ENCODE results near the gene RADIL. TPM values are rescaled to one million over a fixed set of nuclear protein-coding genes. Genes with fewer than 3 reads are reported as not detected.
A peak's percentile ranks its signal among the peaks of the same experiment; 100 is the strongest.

The RADIL gene
- total RNA-seq, 1 experiment from 2014 or later = 0.12 TPM

DNA sequence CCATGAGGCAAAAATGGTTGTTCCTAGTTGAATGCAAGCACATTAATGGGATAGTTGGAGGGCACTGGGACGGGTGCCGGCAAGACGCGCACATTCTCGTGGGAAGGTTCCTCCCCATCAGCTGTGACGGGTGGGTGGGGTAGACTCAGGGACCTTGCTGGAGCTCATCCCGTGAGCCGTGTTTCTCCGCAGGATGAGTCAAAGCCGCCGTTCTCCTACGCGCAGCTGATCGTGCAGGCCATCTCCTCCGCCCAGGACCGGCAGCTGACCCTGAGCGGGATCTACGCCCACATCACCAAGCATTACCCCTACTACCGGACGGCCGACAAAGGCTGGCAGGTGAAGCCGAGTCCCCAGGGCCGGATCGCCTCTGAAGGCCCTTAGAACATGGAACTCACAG lies 128.5 kb downstream of the RADIL start:
- Histone ChIP-seq H3K36me3 (peaks cover 27% of the 10 kb centered on the region), H3K27me3 (no peaks in the 10 kb centered on the region), H3K4me1 (no peaks in the 10 kb centered on the region), H3K9me3 (replicated peaks) (no peaks in the 10 kb centered on the region), H3K4me3 (no peak overlapping the region), H3K27ac (no peak overlapping the region)
- no peak for DNase-seq

DNA sequence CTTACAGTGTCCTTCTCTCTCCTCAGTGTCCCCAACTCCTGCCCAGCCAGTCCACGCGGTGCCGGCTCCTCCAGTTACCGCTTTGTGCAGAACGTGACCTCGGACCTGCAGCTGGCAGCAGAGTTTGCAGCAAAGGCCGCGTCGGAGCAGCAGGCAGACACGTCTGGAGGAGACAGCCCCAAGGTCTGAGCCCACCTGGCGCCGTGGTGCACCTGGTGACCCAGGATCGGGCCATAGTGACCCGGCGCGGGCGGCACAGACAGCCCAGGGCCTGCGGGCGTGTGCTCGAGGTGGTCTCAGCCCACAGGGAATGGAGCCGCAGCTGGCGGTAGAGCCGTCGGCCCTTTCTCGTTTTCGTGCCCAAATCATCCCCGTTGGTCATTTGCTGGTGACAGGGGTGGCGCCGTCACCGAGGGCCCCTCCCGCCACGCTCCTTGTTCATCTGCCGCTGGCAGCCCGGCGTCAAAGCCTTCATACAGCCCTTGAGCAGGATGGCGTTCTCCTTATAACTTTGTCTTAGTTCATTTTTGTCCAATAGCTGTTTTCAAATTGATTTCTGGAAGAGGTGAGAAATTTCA lies 129.0 kb downstream of the RADIL start:
- DNase-seq = no peak

DNA sequence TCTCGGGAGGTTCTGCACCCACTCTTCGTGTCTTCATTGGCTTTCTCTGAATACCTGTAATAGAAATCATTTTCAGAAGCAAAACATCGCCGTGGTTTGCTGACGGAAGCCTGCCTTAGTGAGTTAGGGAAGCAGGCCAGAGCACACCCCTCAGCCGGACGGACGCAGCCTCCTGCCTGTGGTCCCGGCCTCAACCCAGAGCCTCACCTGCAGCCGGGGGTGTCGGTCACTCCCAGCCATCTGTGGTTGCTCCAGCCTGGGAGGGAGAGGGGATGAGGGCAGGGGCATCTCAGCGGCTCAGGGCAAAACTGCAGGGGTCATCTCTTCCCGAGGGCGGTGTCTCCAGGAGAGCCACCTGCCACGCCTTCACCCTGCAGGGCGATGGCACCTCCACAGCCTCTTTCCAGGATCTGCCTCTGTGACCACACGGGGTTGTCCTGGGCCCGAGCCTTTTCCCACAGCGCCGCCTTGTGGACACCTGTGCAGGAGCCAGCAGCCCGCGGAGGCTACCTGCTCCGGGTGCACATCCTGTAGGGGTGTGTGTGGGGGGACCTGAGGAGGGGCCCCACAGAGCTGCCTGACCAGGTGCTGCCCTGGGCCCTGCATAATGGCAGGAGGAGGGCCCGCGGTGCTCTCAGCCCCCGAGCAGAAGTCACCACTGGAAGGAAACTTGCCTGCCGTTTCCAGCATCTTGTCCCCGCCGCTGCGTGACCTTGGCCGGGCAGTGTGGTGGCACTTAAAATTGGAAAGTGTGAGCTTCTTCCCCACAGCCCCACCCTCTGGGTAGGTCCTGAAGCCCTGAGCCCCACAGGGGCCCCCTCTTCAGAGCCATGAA lies 129.7 kb downstream of the RADIL start:
- H3K4me1 ChIP-seq = no peaks in the 10 kb centered on the region
- H3K27ac ChIP-seq = no peak overlapping the region
- no peak overlapping the region for H3K4me3 ChIP-seq
- DNase-seq = peak; percentile 62 to 70
- no peaks in the 10 kb centered on the region for H3K9me3 ChIP-seq (replicated peaks)
- peaks cover 23% of the 10 kb centered on the region for H3K36me3 ChIP-seq
- H3K27me3 ChIP-seq = no peaks in the 10 kb centered on the region

More for the DNA sequence above, 129.0 kb downstream of the RADIL start:
- Histone ChIP-seq H3K36me3 (peaks cover 26% of the 10 kb centered on the region), H3K27ac (no peak overlapping the region), H3K4me3 (no peak overlapping the region), H3K27me3 (no peaks in the 10 kb centered on the region), H3K4me1 (no peaks in the 10 kb centered on the region), H3K9me3 (replicated peaks) (no peaks in the 10 kb centered on the region)

DNA sequence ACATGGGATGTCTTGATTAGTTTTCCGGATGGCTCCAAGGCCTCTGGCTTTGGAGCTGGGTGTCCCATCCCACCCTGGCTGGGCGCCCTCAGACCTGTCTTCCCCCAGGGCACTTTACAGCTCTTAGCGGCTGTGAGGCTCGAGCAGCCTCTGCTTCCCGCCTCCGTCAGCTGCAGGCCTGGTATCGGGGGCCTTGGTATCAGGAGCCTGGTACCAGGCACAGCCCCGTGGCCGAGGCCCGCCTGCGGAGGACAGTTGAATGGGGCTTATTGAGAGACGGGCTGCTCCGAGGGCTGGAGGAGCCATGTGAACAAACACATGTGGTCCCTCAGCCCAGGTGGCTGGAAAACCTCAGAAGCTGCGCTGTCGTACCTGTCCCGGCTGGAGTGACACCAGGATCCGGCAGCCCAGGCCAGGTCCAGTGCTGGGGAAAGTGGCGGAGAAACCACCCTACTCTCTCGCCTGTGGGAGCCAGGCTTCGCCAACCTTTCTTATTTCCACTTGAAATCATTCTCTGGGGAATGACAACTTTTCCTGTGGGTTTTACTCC lies 132.0 kb downstream of the RADIL start:
- no peaks in the 10 kb centered on the region for H3K9me3 ChIP-seq (replicated peaks)
- no peak overlapping the region for H3K27ac ChIP-seq
- DNase-seq = no peak
- no peak overlapping the region for H3K4me3 ChIP-seq
- no peaks in the 10 kb centered on the region for H3K4me1 ChIP-seq
- H3K36me3 ChIP-seq = peaks cover 20% of the 10 kb centered on the region
- no peaks in the 10 kb centered on the region for H3K27me3 ChIP-seq

DNA sequence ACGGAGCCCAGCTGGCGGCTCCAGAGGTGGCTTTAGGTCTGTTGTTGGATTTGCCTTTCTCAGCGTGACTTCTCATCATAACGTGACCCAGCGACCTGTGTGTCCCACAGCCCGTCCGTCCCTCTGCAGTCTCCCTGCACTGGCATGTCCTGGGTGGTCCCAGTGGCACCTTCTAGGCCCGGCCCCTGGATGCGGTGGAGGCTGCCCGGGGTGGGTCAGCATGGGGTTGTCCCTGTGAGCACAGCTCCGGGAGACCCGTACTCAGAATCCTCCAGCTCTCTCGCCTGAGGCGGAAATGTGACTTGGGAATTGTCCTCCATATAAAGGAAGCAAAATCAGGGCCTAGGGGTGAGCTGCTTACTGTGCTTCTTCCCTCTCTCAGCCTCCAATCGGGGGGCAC lies 133.7 kb downstream of the RADIL start:
- Histone ChIP-seq H3K27me3 (no peaks in the 10 kb centered on the region), H3K27ac (no peak overlapping the region)

DNA sequence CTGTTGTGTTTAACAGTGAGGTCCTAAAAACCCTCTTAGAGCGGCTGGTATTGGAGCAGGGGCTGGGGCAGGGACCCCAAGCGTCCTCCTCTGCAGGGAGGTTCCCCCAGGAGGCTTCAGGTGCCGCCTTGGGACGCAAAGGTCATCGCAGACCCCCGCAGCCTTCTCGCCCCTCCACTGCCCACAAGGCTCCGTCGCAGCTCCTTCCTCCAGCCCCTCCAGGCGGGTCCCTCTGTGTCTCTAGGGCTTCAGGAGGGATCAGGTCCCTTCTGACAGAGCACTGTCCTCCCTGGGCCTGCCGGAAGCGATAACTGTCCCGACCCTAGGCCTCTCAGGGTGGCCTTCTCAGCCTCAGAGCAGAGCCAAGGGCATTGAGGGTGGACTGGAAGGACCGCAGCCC lies 134.2 kb downstream of the RADIL start:
- DNase-seq = no peak
- no peaks in the 10 kb centered on the region for H3K9me3 ChIP-seq (replicated peaks)
- H3K36me3 ChIP-seq = peaks cover 7% of the 10 kb centered on the region; the same call in 1 of the 2 replicates
- H3K4me1 ChIP-seq = peaks cover 13% of the 10 kb centered on the region
- no peaks in the 10 kb centered on the region for H3K27me3 ChIP-seq
- no peak overlapping the region for H3K4me3 ChIP-seq
- H3K27ac ChIP-seq = no peak overlapping the region

More for the DNA sequence above, 133.7 kb downstream of the RADIL start:
- Histone ChIP-seq H3K4me1 (peaks cover 8% of the 10 kb centered on the region), H3K9me3 (replicated peaks) (no peaks in the 10 kb centered on the region), H3K36me3 (peaks cover 11% of the 10 kb centered on the region), H3K4me3 (no peak overlapping the region)
- no peak for DNase-seq

Other genes starting within 250 kb of the RADIL start
- gene FOXK1, start 201.4 kb downstream of the RADIL start, total RNA-seq (2014; rRNA removed; shearing (Covaris generic)) = 22.1 and 23.4 TPM in 2 replicates
- gene AP5Z1, start 108.1 kb downstream of the RADIL start, total RNA-seq (2014; rRNA removed; shearing (Covaris generic)) = 13.6 and 13.8 TPM in 2 replicates
- not detected in 2 replicates for gene PAPOLB, start 21.7 kb downstream of the RADIL start, total RNA-seq (2014; rRNA removed; shearing (Covaris generic))
- not detected in 2 replicates for gene MMD2, start 75.5 kb upstream of the RADIL start, total RNA-seq (2014; rRNA removed; shearing (Covaris generic))
- 16.9 and 20.7 TPM in 2 replicates for gene RBAK, start 162.1 kb upstream of the RADIL start, total RNA-seq (2014; rRNA removed; shearing (Covaris generic))